ENCODE data around the gene LGI4. TPM values are rescaled to one million over a fixed set of nuclear protein-coding genes. Genes with fewer than 3 reads are reported as not detected.

LGI4 gene
- total and polyA plus RNA-seq, 2 donors (not counting 1 experiment from before 2014, with no cell fraction given) = 0.17 to 0.19 TPM

DNA sequence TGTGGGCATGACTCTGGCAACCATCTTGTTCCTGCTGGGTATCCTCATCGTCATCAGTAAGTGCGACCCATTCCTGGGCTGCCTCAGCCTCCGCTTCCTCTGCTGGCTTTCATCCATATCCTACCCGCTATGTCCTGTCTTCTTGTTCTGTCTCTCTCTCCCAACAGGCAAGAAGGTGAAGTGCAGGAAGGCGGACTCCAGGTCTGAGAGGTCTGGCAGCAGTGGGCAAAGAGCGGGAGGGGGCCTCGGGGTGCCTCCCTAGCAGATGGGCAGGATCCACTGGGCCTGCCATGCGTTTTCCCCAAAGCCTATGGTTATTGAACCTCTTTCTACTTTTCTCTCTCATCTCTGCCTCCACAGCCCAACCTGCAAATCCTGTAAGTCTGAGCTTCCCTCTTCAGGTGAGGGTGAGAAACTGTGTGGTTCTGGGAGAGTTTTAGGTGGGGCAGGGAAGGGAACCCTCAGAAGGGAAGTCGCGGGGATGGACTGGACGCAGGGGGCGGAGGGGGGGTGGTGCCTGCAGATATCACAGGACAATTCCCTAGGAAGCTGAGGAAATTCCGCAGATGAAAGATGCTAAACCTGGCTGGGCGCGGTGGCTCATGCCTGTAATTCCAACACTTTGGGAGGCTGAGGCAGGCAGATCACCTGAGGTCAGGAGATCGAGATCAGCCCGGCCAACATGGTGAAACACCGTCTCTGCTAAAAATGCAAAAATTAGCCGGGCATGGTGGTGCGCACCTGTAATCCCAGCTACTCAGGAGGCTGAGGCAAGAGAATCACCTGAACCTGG lies 16.6 kb upstream of the LGI4 start:
- Histone ChIP-seq H3K27ac (ENCODE audit: insufficient read depth, low read length) (no peak overlapping the region), H3K9me3 (ENCODE audit: control insufficient read depth, insufficient read depth, low read depth, low read length) (no peaks in the 10 kb centered on the region), H3K4me2 (ENCODE audit: extremely low read depth, insufficient read depth, low read length) (no peak overlapping the region), H3K36me3 (ENCODE audit: control insufficient read depth, insufficient read depth, low read length) (no peaks in the 10 kb centered on the region), H3K4me1 (ENCODE audit: control insufficient read depth, extremely low read depth, insufficient read depth, low read length) (peaks cover 2% of the 10 kb centered on the region), H3K4me3 (replicated peaks in 1 of 4; ENCODE audit: control extremely low read depth in 1 of 4, insufficient read depth in 1 of 4, low read depth in 3 of 4, low read length in 4 of 4) (no peak overlapping the region), H3K79me2 (ENCODE audit: control insufficient read depth, insufficient read depth, low read length) (peaks cover 19% of the 10 kb centered on the region), H4K20me1 (ENCODE audit: control insufficient read depth, extremely low read depth, insufficient read depth, low read length) (no peaks in the 10 kb centered on the region), H3K27me3 (ENCODE audit: control insufficient read depth, insufficient read depth, low read length) (no peaks in the 10 kb centered on the region), H2AFZ (ENCODE audit: low read length) (no peak overlapping the region), H3K9ac (ENCODE audit: insufficient read depth, low read length) (no peak overlapping the region)
- DNase-seq (ENCODE audit: low read depth in 2 of 2) = no peak
- TF ChIP-seq CTCF (conservative IDR thresholded peaks at IDR 0.05 in 1 of 2, IDR thresholded peaks at IDR 0.05 in 1 of 2; ENCODE audit: low read depth in 1 of 2, low read length in 2 of 2) (no peak), EZH2 (IDR thresholded peaks at IDR 0.05; ENCODE audit: low read length, missing control alignments) (no peak)

- H4K20me1 ChIP-seq (ENCODE audit: control insufficient read depth, extremely low read depth, insufficient read depth, low read length) = no peaks in the 10 kb centered on the region
- H2AFZ ChIP-seq (ENCODE audit: low read length) = no peak overlapping the region
- no peaks in the 10 kb centered on the region for H3K27me3 ChIP-seq (ENCODE audit: control insufficient read depth, insufficient read depth, low read length)
- H3K4me1 ChIP-seq (ENCODE audit: control insufficient read depth, extremely low read depth, insufficient read depth, low read length) = peaks cover 1% of the 10 kb centered on the region
- H3K9me3 ChIP-seq (ENCODE audit: control insufficient read depth, insufficient read depth, low read depth, low read length) = no peaks in the 10 kb centered on the region
- TF ChIP-seq EZH2 (IDR thresholded peaks at IDR 0.05; ENCODE audit: low read length, missing control alignments) (no peak), CTCF (conservative IDR thresholded peaks at IDR 0.05 in 1 of 2, IDR thresholded peaks at IDR 0.05 in 1 of 2; ENCODE audit: low read depth in 1 of 2, low read length in 2 of 2) (no peak)
- DNase-seq (ENCODE audit: low read depth in 2 of 2) = no peak
- no peak overlapping the region for H3K4me3 ChIP-seq (replicated peaks in 1 of 4; ENCODE audit: control extremely low read depth in 1 of 4, insufficient read depth in 1 of 4, low read depth in 3 of 4, low read length in 4 of 4)
- peaks cover 8% of the 10 kb centered on the region for H3K79me2 ChIP-seq (ENCODE audit: control insufficient read depth, insufficient read depth, low read length)
- no peaks in the 10 kb centered on the region for H3K36me3 ChIP-seq (ENCODE audit: control insufficient read depth, insufficient read depth, low read length)
- no peak overlapping the region for H3K27ac ChIP-seq (ENCODE audit: insufficient read depth, low read length)
- H3K9ac ChIP-seq (ENCODE audit: insufficient read depth, low read length) = no peak overlapping the region
- no peak overlapping the region for H3K4me2 ChIP-seq (ENCODE audit: extremely low read depth, insufficient read depth, low read length)
Observed at GRCh38 chr19:35150445-35150844, 15.6 kb upstream of the LGI4 start.

- no peaks in the 10 kb centered on the region for H3K9me3 ChIP-seq (ENCODE audit: control insufficient read depth, insufficient read depth, low read depth, low read length)
Observed at GRCh38 chr19:35149463-35149862, 14.6 kb upstream of the LGI4 start.

More at GRCh38 chr19:35149463-35149862, 14.6 kb upstream of the LGI4 start:
- no peaks in the 10 kb centered on the region for H4K20me1 ChIP-seq (ENCODE audit: control insufficient read depth, extremely low read depth, insufficient read depth, low read length)
- H3K4me3 ChIP-seq (replicated peaks in 1 of 4; ENCODE audit: control extremely low read depth in 1 of 4, insufficient read depth in 1 of 4, low read depth in 3 of 4, low read length in 4 of 4) = no peak overlapping the region
- H3K27me3 ChIP-seq (ENCODE audit: control insufficient read depth, insufficient read depth, low read length) = no peaks in the 10 kb centered on the region
- H2AFZ ChIP-seq (ENCODE audit: low read length) = no peak overlapping the region
- H3K9ac ChIP-seq (ENCODE audit: insufficient read depth, low read length) = no peak overlapping the region
- no peaks in the 10 kb centered on the region for H3K4me1 ChIP-seq (ENCODE audit: control insufficient read depth, extremely low read depth, insufficient read depth, low read length)
- H3K27ac ChIP-seq (ENCODE audit: insufficient read depth, low read length) = no peak overlapping the region
- H3K36me3 ChIP-seq (ENCODE audit: control insufficient read depth, insufficient read depth, low read length) = no peaks in the 10 kb centered on the region
- TF ChIP-seq CTCF (conservative IDR thresholded peaks at IDR 0.05 in 1 of 2, IDR thresholded peaks at IDR 0.05 in 1 of 2; ENCODE audit: low read depth in 1 of 2, low read length in 2 of 2) = no peak
- no peak for TF ChIP-seq EZH2 (IDR thresholded peaks at IDR 0.05; ENCODE audit: low read length, missing control alignments)
- H3K4me2 ChIP-seq (ENCODE audit: extremely low read depth, insufficient read depth, low read length) = no peak overlapping the region
- DNase-seq (ENCODE audit: low read depth in 2 of 2) = no peak
- no peaks in the 10 kb centered on the region for H3K79me2 ChIP-seq (ENCODE audit: control insufficient read depth, insufficient read depth, low read length)
